ENCODE data around the gene R3HDM2. TPM values are rescaled to one million over a fixed set of nuclear protein-coding genes. Genes with fewer than 3 reads are reported as not detected.
A peak's percentile ranks its signal among the peaks of the same experiment; 100 is the strongest.

The R3HDM2 gene
- total and polyA plus RNA-seq, 10 donors = 11.3 to 90.8 (median 53.5) TPM

DNA sequence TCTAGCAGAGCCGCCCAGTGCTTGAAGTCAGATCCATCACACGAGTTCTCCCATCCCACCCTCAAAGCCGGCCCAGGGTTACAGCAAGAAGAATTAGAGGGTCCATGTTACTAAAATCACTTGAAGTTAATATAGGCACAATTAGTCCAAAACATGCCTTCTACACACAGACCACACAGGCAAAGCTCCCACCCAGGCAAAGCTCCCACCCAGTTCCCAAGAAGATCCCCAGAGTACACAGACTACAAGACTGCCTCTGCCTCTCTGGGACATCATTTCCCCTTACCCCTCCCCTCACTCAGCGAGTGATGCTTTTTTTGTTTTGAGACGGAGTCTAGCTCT, 32.0 kb upstream of the R3HDM2 start:
- peaks cover 31 to 53% (median 43%) of the 10 kb centered on the region in 6 donors for H3K4me1 ChIP-seq
- TF ChIP-seq, protein P1, sequence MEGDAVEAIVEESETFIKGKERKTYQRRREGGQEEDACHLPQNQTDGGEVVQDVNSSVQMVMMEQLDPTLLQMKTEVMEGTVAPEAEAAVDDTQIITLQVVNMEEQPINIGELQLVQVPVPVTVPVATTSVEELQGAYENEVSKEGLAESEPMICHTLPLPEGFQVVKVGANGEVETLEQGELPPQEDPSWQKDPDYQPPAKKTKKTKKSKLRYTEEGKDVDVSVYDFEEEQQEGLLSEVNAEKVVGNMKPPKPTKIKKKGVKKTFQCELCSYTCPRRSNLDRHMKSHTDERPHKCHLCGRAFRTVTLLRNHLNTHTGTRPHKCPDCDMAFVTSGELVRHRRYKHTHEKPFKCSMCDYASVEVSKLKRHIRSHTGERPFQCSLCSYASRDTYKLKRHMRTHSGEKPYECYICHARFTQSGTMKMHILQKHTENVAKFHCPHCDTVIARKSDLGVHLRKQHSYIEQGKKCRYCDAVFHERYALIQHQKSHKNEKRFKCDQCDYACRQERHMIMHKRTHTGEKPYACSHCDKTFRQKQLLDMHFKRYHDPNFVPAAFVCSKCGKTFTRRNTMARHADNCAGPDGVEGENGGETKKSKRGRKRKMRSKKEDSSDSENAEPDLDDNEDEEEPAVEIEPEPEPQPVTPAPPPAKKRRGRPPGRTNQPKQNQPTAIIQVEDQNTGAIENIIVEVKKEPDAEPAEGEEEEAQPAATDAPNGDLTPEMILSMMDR (IDR thresholded peaks at IDR 0.05 in 8 of 11, conservative IDR thresholded peaks at IDR 0.05 in 3 of 11) = peak in 3 of 11 experiments; percentile 38 to 65 (median 52)
- TF ChIP-seq POLR2A (IDR thresholded peaks at IDR 0.05) = no peak
- peaks cover 0 to 18% (median 0%) of the 10 kb centered on the region in 6 donors for H3K36me3 ChIP-seq
- intact Hi-C loops (cut with DNase I; ENCODE audit: low total_unique reads) = no loop called here
- peak overlapping the region in 3 of 8 donors; percentile 68 to 78 (median 77) for H3K27ac ChIP-seq
- DNase-seq = no peak
- 19 to 37% (median 30%) methylated on average over 4 to 5 of the region's 5 CpGs for WGBS, 5 donors
- peak overlapping the region in 5 of 8 donors; percentile 55 to 91 (median 68) for H3K4me3 ChIP-seq
- peaks cover 0 to 29% (median 13%) of the 10 kb centered on the region in 7 donors for H3K27me3 ChIP-seq (replicated peaks in 1 of 7)
- H3K9me3 ChIP-seq = no peaks in the 10 kb centered on the region

DNA sequence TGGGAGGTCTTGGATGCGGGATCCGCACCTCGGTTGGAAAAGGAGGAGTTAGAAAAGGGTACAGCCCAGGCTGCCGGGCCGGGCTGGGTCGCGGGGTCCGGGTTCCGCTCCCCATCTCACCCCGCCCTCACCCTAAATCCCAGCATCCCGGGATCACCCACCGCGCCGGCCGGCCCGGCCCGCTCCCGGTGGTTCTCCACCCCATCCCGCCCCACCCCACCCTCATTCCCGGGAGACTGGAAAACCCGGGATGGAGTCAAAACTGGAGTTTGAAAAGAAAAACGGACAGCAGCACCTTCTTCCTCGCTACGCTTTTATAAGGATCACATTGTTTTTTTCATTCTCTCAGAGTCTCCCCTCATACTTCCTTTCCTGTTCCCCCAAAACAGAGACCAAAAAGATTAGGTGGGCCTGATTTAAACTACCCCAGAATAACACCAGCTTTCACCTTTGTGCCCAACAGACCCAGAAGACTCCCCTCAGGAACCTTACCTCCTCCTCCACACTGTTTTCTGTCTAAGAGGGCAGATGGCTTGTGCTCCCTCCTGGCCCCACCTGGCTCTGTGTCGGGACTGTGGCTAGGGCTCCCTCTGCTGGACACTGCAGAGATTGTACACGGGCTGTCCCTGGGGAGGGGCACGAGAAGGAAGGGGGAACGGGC, 31.5 kb upstream of the R3HDM2 start:
- Histone ChIP-seq H3K4me1 (peaks cover 31 to 53% (median 43%) of the 10 kb centered on the region in 6 donors), H3K27me3 (replicated peaks in 1 of 7) (peaks cover 0 to 29% (median 13%) of the 10 kb centered on the region in 7 donors), H3K9me3 (no peaks in the 10 kb centered on the region), H3K36me3 (peaks cover 0 to 13% (median 0%) of the 10 kb centered on the region in 6 donors), H3K4me3 (peak overlapping the region; percentile 43 to 91 (median 58)), H3K27ac (peak overlapping the region in 6 of 8 donors; percentile 47 to 80 (median 73))
- peak; percentile 96 for DNase-seq
- TF ChIP-seq POLR2A (IDR thresholded peaks at IDR 0.05) (peak in 1 of 3 donors; percentile 30), POLR2AphosphoS5 (IDR thresholded peaks at IDR 0.05) (peak; percentile 61 to 91 (median 82))
- TF ChIP-seq, protein P1 (IDR thresholded peaks at IDR 0.05 in 8 of 11, conservative IDR thresholded peaks at IDR 0.05 in 3 of 11) = peak; percentile 83 to 97 (median 94)
- intact Hi-C loops (cut with DNase I; ENCODE audit: low total_unique reads) = no loop called here
- WGBS, 5 donors = 0 to 1% (median 0%) methylated on average over 27 to 28 of the region's 28 CpGs

DNA sequence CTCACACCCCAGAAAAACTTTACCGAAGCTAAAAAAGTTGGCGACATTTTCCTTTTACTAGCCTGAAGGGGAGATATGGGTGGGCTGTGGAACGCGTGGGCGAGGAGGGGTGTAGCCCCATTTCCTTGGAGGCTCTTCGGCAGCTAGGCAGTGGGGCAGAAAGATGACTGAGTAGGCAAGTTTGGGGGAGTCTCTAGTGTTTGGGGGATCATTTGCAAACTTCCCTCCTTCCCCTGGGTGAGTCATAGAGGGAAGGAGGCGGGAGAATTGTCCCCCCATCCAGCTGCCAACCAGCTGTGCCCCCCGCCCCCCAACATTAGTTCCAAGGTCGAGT, 31.0 kb upstream of the R3HDM2 start:
- H3K4me1 ChIP-seq = peaks cover 31 to 53% (median 43%) of the 10 kb centered on the region in 6 donors
- H3K27me3 ChIP-seq (replicated peaks in 1 of 7) = peaks cover 0 to 29% (median 13%) of the 10 kb centered on the region in 7 donors
- TF ChIP-seq, protein P1 (IDR thresholded peaks at IDR 0.05 in 8 of 11, conservative IDR thresholded peaks at IDR 0.05 in 3 of 11) = no peak
- no peak for TF ChIP-seq POLR2A (IDR thresholded peaks at IDR 0.05)
- no peak for TF ChIP-seq POLR2AphosphoS5 (IDR thresholded peaks at IDR 0.05)
- DNase-seq = no peak
- peaks cover 0 to 8% (median 0%) of the 10 kb centered on the region in 6 donors for H3K36me3 ChIP-seq
- intact Hi-C loops (cut with DNase I; ENCODE audit: low total_unique reads) = no loop called here
- peak overlapping the region; percentile 43 to 91 (median 58) for H3K4me3 ChIP-seq
- no peaks in the 10 kb centered on the region for H3K9me3 ChIP-seq
- peak overlapping the region in 5 of 8 donors; percentile 68 to 80 (median 77) for H3K27ac ChIP-seq
- 0 to 2% (median 0%) methylated on average over 9 of the region's 9 CpGs for WGBS, 5 donors

DNA sequence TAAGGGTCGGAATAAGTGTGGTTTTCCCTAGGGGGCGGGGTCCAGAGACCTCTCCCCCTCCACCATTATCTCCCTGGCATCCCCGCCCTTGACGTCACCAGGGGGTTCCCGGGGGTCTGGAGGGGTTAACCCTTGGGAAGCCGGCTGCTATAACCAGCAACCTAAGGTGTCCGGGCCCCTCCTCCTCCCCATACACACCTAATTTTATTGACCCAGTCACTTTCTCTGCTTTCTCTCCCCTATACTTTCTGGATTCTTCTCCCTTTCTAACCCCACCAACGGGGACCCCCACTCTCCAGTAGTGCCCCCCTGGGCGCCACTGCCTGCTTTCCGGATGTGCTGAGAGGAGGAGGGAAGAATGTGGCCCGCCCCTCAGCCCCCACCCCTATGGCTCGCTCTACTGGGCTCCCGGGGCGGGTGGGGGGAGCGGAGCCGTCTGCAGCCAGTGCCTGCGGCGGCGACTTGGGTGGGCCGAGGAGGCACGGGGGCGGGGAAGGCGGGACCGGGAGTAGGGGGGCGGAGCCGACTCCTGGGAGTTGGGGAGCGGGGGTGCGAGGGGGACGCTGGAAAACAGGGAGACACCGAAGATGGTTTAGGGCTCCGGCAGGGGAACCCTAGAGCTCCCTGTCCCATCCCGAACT, 30.6 kb upstream of the R3HDM2 start:
- peaks cover 31 to 55% (median 43%) of the 10 kb centered on the region in 6 donors for H3K4me1 ChIP-seq
- TF ChIP-seq POLR2AphosphoS5 (IDR thresholded peaks at IDR 0.05) = no peak
- TF ChIP-seq, protein P1 (IDR thresholded peaks at IDR 0.05 in 8 of 11, conservative IDR thresholded peaks at IDR 0.05 in 3 of 11) = no peak
- TF ChIP-seq POLR2A (IDR thresholded peaks at IDR 0.05) = no peak
- 0 to 3% (median 1%) methylated on average over 27 to 32 of the region's 32 CpGs for whole genome bisulfite sequencing, 5 donors
- intact Hi-C loops (cut with DNase I; ENCODE audit: low total_unique reads) = no loop called here
- peak overlapping the region in 4 of 8 donors; percentile 68 to 80 (median 78) for H3K27ac ChIP-seq
- peak; percentile 88 for DNase-seq
- peaks cover 0 to 3% (median 0%) of the 10 kb centered on the region in 6 donors for H3K36me3 ChIP-seq
- H3K9me3 ChIP-seq = no peaks in the 10 kb centered on the region
- peak overlapping the region; percentile 43 to 91 (median 58) for H3K4me3 ChIP-seq
- peaks cover 0 to 29% (median 13%) of the 10 kb centered on the region in 7 donors for H3K27me3 ChIP-seq (replicated peaks in 1 of 7)
